ENCODE results near the gene TANGO6.
"Not testable (repeated sequence)": the region's sequence is repeated elsewhere in the genome, so short reads cannot be mapped to it uniquely, and the experiment has no call there.

Gene TANGO6

DNA sequence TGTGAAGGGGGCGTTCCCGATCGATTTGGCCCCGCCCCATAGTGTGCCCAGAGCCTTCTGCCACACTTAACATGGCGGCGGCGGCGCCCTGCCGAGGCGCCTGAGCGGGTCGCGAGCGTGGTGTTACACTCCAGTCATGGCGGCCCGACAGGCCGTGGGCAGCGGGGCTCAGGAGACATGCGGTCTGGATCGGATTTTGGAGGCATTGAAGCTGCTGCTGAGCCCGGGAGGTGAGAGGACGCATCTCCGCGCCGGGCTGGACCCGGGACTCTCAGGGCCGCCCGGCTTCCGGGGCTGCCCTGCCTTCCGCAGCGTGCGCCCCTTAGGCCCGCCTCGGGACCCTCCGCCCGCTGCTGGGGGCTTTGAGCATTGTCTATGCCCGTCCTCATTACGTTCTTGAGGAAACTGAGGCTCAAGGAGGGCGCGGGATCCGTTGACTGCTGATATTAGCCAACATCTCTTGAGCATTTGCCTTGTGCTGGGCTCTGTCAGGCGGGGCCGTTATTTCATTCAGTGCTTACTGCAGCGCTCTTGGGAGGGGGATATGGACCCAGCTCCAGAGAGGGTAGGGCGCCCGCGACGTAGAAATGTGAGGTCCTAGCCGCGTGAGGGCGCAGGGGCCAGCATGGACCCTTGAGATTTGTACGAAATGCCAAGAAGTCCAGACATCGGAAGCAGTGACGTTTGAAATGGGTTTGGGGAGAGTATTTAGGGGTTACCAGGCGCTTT, at the start of gene TANGO6:
Gene TANGO6, plus strand, starts transcription at position 50 of the 729 bp plus-strand sequence. Its CDS starts 87 bp downstream, at position 137.
- DNase-seq = peak; percentile 79

DNA sequence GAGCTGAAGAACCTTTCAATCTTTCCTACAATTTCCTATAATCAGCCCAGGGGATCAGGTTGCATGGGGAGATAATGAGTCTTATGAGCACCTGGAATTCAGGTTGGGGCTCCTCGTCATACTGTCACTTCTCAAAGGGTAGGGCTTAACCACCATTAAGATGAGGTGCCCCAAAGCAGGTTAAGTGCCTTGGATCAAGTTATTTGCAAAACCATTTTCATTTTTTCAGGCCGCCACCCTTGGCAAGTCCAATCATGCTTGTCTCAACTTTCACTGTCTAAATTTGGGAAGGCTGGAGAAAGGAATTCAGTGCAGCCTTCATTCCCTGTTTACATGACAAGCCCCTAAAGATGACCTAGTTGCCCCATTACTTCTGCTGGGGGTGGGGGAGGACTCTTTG, 44.9 kb upstream of the TANGO6 start:
- DNase-seq = no peak

GRCh38 chr16:68800257-68800875, 43.0 kb upstream of the TANGO6 start:
- DNase-seq = peak; percentile 59

DNA sequence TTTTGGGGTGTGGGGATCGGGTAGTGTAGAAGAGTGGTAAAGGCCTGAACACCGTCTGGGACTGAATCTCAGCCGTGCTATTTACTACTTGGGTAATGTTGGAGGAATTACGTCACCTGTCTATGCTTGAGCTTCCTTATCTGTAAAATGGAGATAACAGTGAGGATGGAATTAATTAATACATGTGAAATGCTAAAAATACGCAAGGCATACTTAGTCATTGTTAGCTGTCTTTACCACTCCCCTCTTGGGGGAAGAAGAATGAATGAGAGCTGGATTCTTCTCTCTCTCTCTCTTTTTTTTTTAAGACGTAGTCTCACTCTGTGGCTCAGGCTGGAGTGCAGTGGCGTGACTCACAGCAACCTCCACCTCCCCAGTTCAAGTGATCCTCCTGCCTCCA, 41.1 kb upstream of the TANGO6 start:
- no peak for DNase-seq

DNA sequence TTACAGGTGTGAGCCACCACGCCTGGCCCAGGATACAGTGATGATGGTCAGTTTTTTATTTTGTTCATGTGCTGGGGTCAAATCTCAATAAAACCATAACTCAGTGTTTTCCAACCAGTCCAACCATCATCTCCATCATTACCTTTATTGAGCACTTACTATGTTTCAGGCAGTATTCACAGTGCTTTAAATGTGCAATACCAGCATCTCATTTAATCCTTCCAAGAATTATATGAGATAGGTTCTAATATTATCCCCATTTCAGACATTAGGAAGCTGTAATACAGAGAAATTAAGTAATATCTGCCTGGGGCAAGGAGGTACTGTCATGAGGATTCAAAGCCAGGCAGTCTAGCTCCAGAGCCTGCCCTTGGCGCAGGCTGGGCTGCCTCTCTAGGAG, 36.9 kb upstream of the TANGO6 start:
- no peak for DNase-seq

DNA sequence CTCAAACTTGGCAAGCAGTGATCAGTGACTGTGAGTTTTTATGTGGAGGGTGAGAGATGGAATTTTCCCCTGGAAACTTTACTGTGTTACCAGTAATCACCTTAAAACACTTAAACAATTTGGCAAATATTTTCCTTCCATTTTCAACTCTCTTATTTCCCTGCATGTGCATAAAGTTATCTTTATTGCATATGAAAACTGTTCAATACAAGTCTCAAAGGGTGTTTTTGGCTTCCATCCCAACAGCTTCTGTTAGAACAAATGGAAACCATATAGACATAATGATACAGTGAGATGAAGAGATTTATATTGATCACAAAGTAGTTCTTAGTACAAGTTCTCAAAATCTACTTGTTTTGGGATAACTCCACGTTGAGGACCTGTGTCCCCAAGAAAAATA, 36.4 kb upstream of the TANGO6 start:
- no peak for DNase-seq

GRCh38 chr16:68814516-68814915, 28.8 kb upstream of the TANGO6 start:
- DNase-seq = no peak

DNA sequence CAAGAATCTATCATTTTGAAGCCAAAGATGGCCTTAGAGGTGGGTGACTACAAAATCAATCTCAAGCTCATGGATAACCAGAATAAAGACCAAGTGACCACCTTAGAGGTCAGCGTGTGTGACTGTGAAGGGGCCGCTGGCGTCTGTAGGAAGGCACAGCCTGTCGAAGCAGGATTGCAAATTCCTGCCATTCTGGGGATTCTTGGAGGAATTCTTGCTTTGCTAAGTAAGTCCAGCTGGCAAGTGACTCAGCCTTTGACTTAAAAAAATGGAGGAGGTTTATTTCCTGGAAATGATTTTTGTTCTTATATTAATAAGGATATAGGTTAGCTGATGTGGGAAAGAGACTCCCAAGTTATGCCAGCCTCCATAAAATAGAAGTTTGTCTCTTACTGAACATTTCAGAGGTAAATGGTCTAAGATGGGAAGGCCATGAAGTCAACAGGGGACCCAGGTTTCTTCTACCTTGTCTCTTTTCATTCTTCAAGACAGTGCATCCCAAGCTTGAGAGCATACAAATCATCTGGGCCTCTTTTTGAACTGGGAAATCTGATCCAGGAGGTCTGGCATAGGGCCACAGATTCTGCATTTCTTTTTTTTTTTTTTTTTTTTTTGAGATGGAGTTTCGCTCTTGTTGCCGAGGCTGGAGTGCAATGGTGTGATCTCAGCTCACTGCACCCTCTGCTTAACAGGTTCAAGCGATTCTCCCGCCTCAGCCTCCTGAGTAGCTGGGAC, 19.8 kb upstream of the TANGO6 start:
- no peak for DNase-seq

GRCh38 chr16:68825427-68825826, 17.9 kb upstream of the TANGO6 start:
- no peak for DNase-seq

DNA sequence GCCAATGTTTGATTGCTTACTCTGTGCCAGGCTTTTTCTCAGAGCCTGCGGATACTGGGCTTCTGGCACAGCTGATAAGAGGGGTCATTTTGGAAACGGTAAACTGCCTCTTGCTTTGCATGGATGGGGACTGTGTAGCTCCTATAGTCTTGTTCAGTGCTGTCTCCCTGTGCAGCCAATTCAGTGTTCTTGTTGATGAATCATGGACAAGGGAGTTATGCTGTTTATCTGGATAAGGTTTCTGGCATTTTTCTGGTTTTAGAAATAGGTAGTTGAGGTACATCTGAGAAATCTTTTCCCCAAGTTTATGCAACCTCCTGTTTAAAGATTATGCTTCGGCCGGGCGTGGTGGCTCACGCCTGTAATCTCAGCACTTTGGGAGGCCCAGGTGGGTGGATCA, 16.7 kb upstream of the TANGO6 start:
- DNase-seq = no peak

DNA sequence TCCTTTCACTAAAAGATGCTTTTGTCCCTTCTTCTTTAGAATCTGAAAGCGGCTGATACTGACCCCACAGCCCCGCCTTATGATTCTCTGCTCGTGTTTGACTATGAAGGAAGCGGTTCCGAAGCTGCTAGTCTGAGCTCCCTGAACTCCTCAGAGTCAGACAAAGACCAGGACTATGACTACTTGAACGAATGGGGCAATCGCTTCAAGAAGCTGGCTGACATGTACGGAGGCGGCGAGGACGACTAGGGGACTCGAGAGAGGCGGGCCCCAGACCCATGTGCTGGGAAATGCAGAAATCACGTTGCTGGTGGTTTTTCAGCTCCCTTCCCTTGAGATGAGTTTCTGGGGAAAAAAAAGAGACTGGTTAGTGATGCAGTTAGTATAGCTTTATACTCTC, 10.1 kb upstream of the TANGO6 start:
- DNase-seq = no peak

DNA sequence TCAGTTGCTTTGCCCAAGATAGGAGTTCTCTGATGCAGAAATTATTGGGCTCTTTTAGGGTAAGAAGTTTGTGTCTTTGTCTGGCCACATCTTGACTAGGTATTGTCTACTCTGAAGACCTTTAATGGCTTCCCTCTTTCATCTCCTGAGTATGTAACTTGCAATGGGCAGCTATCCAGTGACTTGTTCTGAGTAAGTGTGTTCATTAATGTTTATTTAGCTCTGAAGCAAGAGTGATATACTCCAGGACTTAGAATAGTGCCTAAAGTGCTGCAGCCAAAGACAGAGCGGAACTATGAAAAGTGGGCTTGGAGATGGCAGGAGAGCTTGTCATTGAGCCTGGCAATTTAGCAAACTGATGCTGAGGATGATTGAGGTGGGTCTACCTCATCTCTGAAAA, 8.8 kb upstream of the TANGO6 start:
- DNase-seq = no peak

- DNase-seq = no peak
Measured at GRCh38 chr16:68835970-68836369, 7.4 kb upstream of the TANGO6 start.

GRCh38 chr16:68839831-68840230, 3.5 kb upstream of the TANGO6 start:
- no peak for DNase-seq

GRCh38 chr16:68842964-68843481, 308 bp upstream of the TANGO6 start:
- DNase-seq = not testable (repeated sequence)

- no peak for DNase-seq
Measured at GRCh38 chr16:68844211-68844564, 857 bp downstream of the TANGO6 start.

DNA sequence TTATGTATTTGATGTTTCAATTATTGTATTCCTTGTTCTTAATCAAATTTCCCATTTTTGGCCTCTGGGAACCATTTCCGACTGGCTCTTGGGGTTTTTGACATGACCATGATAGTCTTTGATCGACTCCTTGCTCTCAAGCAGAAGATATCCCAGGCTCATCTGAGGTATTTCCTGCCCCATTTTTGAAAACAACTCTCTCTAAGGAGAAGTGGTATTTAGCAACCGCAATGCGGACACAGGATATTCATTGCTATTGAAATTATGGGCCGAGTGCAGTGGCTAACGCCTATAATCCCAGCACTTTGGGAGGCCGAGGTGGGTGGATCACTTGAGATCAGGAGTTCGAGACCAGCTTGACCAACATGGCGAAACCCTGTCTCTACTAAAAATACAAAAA, 5.5 kb downstream of the TANGO6 start:
- peak; percentile 58 for DNase-seq

DNA sequence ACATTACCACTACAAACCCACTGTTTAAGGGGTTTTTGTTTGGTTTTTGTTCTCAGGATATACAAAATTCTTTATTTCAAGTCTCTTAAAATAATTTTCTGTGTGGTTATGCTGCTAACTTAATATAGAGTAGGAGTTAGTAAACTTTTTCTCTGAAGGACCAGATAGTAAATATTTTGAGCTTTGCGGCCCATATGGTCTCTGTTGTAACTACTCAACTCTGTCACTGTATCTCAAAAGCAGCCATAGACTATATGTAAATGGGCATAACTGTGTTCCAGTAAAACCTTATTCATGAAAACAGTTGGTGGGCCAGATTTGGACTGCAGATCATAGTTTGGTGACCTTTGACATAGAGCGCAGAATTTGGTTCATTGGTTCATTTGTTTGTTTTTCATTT, 7.2 kb downstream of the TANGO6 start:
- DNase-seq = no peak

DNA sequence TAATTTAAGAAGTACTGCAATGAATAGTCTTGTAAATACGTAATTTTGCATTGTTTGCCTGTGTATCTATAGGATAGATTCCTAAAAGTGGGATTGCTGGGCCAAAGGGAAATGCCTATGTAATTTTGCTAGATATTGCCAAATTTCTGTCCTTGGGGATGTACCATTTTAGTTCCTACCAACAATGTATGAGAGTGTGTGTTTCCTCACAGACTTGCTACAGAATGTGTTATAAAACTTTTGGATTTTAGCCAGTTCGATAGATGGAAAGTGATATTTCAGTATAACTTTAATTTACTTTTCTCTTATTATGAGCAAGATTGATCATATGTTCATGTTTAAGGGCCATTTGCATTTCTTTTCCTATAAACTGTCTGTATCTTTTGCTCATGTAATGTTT, 8.3 kb downstream of the TANGO6 start:
- no peak for DNase-seq

GRCh38 chr16:68857479-68857878, 14.1 kb downstream of the TANGO6 start:
- DNase-seq = no peak

GRCh38 chr16:68859828-68860227, 16.5 kb downstream of the TANGO6 start:
- DNase-seq = no peak

GRCh38 chr16:68860978-68861892, 17.9 kb downstream of the TANGO6 start:
- no peak for DNase-seq

GRCh38 chr16:68866933-68867332, 23.6 kb downstream of the TANGO6 start:
- no peak for DNase-seq
